ENCODE measurements around the gene COL23A1.

DNA sequence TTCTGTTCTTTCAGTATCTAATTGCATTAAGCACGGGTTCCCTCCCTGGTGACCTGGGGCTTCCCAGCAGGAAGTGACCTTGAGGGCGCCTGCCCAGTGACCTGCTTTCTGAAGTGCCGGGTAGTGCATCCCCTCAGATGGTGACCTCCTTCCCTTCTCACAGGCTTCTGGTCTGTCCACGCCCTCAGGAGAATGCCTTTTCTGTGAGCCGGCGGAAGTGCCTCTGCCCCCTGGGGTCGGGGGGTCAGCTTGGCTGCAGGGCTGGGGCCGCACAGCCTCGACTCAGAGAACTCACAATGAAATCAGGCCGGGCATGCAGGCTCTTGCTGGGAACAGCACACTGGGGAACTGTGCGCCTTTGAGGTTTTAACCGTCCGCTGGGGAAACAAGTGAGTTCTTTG lies 233.1 kb downstream of the COL23A1 start:
- TF ChIP-seq POLR2AphosphoS5 (IDR thresholded peaks at IDR 0.05; ENCODE audit: borderline replicate concordance, low read depth, low read length) (no peak), EZH2 (IDR thresholded peaks at IDR 0.05) (no peak), FOXP2 (optimal IDR thresholded peaks at IDR 0.05; ENCODE audit: control extremely low read depth, extremely low read length, insufficient read depth) (no peak)

All from SK-N-MC (cell line).